ENCODE measurements around the gene SLC35E3.
"Not testable (repeated sequence)": the region's sequence is repeated elsewhere in the genome, so short reads cannot be mapped to it uniquely, and the experiment has no call there.

Gene SLC35E3

GRCh38 chr12:68796399-68796798, 50.4 kb downstream of the SLC35E3 start:
- no peak for DNase-seq

GRCh38 chr12:68798882-68799234, 52.9 kb downstream of the SLC35E3 start:
- no peak for DNase-seq

GRCh38 chr12:68800294-68800693, 54.3 kb downstream of the SLC35E3 start:
- DNase-seq, result no peak

GRCh38 chr12:68801124-68801523, 55.1 kb downstream of the SLC35E3 start:
- DNase-seq, result not testable (repeated sequence)

- not testable (repeated sequence) for DNase-seq
Observed at GRCh38 chr12:68802372-68802745, 56.4 kb downstream of the SLC35E3 start.

- not testable (repeated sequence) for DNase-seq
Observed at GRCh38 chr12:68802911-68803651, 57.1 kb downstream of the SLC35E3 start.

- DNase-seq, result no peak
Observed at GRCh38 chr12:68803948-68804656, 58.1 kb downstream of the SLC35E3 start.

GRCh38 chr12:68804657-68805591, 58.9 kb downstream of the SLC35E3 start:
- DNase-seq, result no peak

GRCh38 chr12:68805592-68806120, 59.7 kb downstream of the SLC35E3 start:
- no peak for DNase-seq

- DNase-seq, result no peak
Observed at GRCh38 chr12:68806488-68807237, 60.7 kb downstream of the SLC35E3 start.

- DNase-seq, result not testable (repeated sequence)
Observed at GRCh38 chr12:68807274-68807575, 61.2 kb downstream of the SLC35E3 start.

- peak; percentile 96 for DNase-seq
Observed at GRCh38 chr12:68807576-68808387, 61.8 kb downstream of the SLC35E3 start, which contains the start of gene MDM2. TSS of gene MDM2 (plus strand) at chr12:68808177. CDS start at chr12:68808478, 301 bp downstream.

- peak; percentile 85 for DNase-seq
Observed at GRCh38 chr12:68808388-68809189, 62.6 kb downstream of the SLC35E3 start.

- DNase-seq, result no peak
Observed at GRCh38 chr12:68809190-68810026, 63.4 kb downstream of the SLC35E3 start.

GRCh38 chr12:68810027-68810389, 64.0 kb downstream of the SLC35E3 start:
- not testable (repeated sequence) for DNase-seq

- not testable (repeated sequence) for DNase-seq
Observed at GRCh38 chr12:68811573-68811972, 65.6 kb downstream of the SLC35E3 start.

- no peak for DNase-seq
Observed at GRCh38 chr12:68812553-68813241, 66.7 kb downstream of the SLC35E3 start.

GRCh38 chr12:68813242-68813593, 67.2 kb downstream of the SLC35E3 start:
- DNase-seq, result no peak

Measured in right hindlimb (tissue), 1 donor.